Measurements from ENCODE around the gene KSR1.
A peak's percentile ranks its signal among the peaks of the same experiment; 100 is the strongest.

DNA sequence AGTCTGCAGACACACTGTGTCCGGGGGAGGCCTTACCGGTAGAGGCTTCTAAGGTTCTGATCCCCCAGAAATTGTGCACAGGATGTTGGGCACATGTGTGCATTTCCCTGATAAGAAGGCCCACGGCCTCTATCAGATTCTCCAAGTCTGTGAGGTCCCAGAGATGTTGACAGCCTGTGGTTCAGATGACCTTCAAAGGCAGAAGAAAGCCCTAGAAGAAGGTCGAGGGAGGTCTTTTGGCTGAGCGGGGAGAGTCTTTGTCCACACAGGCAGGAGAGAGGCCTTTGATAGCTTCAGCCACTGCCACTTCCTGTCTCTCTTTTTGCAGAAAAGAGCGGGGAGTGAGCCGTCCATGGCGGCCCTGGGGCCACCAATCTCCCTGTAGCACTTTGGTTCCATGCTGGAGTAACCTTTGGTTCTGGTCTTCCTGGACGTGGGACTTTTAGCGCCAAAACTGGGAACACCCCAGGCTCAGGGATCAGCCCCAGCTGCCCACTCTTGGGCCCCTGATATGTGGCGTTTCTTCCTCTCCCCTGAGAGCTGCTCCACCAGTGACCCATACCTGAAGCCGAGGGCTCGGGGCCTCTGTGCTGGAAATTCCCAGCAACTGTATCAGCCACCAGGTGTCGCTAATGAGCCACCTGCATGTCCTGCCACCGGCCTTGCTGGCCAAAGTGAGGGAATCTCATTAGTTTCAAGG is 146.6 kb downstream of the KSR1 start:
- TF ChIP-seq, protein P1, sequence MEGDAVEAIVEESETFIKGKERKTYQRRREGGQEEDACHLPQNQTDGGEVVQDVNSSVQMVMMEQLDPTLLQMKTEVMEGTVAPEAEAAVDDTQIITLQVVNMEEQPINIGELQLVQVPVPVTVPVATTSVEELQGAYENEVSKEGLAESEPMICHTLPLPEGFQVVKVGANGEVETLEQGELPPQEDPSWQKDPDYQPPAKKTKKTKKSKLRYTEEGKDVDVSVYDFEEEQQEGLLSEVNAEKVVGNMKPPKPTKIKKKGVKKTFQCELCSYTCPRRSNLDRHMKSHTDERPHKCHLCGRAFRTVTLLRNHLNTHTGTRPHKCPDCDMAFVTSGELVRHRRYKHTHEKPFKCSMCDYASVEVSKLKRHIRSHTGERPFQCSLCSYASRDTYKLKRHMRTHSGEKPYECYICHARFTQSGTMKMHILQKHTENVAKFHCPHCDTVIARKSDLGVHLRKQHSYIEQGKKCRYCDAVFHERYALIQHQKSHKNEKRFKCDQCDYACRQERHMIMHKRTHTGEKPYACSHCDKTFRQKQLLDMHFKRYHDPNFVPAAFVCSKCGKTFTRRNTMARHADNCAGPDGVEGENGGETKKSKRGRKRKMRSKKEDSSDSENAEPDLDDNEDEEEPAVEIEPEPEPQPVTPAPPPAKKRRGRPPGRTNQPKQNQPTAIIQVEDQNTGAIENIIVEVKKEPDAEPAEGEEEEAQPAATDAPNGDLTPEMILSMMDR (IDR thresholded peaks at IDR 0.05), result peak; percentile 80 to 97 (median 94)
- TF ChIP-seq EP300 (IDR thresholded peaks at IDR 0.05), result no peak
- TF ChIP-seq POLR2AphosphoS5 (IDR thresholded peaks at IDR 0.05), result no peak
